Activated gamma-delta T cell treated with Interleukin-2 at 50 U/mL for 16 hours (primary cell): ENCODE results near the gene CLDND2.
A peak's percentile ranks its signal among the peaks of the same experiment; 100 is the strongest.
"Not testable (repeated sequence)": the region's sequence is repeated elsewhere in the genome, so short reads cannot be mapped to it uniquely, and the experiment has no call there.

Experiments
- DNase-seq: peaks from one replicate; pipeline ENCODE4 v3.0.0-alpha.2; 2020

Gene CLDND2, protein sequence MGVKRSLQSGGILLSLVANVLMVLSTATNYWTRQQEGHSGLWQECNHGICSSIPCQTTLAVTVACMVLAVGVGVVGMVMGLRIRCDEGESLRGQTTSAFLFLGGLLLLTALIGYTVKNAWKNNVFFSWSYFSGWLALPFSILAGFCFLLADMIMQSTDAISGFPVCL

DNA sequence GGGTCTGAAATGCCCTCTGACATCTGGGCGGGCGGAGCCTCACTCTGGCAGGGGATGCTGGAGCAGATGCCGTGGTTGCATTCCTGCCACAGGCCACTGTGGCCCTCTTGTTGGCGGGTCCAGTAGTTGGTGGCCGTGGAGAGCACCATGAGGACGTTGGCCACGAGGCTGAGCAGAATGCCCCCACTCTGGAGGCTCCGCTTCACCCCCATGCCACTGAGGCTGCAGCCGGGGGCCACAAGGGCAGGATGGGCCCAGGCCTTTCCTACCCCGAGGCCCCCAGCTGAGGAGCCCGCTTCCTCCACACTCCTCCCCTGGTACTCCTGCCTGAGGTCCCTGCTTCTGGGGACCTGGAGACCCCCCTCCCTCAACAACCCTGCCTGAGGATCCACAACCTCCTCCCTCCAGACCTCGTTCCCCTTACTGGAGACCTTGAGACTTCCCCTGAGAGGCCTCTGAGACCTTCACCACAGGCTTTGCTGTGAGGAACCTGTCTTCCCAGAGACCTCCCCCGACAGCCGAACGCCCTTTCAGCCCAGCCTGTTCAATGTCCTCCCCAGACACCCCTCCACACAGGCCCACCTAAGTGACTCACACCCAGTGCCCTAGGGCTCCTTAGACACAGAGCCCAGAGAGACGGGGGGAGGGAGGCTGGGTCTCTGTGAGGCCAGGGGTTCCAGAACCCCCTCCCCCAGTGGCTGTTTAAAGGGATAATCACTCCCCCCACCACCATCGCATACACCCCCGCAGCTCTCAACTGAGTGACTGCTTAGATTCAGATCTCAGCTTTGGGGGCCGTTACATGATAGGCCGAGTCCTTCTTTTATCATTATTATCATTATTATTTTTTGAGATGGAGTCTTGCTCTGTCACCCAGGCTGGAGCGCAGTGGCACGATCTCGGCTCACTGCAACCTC lies at the start of gene CLDND2:
Gene CLDND2, minus strand, starts transcription at position 638 of the 917 bp plus-strand sequence. Its CDS starts 426 bp downstream, at position 212.
- peak; percentile 44 for DNase-seq

- DNase-seq, result no peak
These were observed 49.0 kb upstream of the CLDND2 start for GRCh38 chr19:51417810-51418157.

DNA sequence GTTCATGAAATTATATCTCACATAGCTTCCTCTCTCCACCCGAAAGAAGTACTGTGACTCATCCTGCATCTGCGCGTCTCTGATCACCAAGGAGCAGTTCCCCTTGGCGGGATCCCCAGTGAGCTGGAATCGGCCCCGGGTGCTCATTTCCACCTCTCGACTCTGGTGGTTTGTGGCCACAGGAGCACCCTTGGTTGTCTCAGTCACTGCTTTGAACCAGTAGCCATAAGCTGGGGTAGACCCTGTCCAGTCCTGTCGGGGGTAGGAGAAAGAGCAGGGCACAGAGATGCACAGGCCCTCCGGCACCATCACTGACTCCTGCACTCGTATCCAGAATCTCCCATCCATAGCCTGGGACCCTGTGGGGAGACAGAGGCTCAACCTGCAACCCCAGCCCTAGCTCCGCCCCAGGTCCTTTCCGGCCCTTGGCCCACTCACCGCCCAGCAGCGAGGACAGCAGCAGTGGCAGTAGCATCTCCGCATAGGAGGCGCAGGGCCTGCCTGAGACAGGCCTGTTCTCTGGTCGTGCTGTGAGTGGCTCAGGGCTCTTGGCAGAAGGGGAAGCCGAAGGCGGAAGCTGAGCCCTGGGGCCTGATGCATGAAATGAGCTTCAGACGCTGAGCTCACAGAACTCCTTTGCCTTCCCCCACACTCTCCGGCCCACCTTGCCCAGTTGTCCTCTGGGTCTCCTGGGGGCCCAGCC lies 48.5 kb upstream of the CLDND2 start, which contains the start of gene SIGLEC10:
Gene SIGLEC10, minus strand, starts transcription at position 536 of the 703 bp plus-strand sequence. Its CDS starts 61 bp downstream, at position 475.
- peak; percentile 17 for DNase-seq

GRCh38 chr19:51416422-51416821 lies 47.6 kb upstream of the CLDND2 start:
- DNase-seq, result not testable (repeated sequence)

- no peak for DNase-seq
These were observed 46.4 kb upstream of the CLDND2 start for GRCh38 chr19:51415187-51415586.

- DNase-seq, result no peak
These were observed 42.3 kb upstream of the CLDND2 start for GRCh38 chr19:51410950-51411748.

- DNase-seq, result peak; percentile 18
These were observed 38.8 kb upstream of the CLDND2 start for GRCh38 chr19:51407511-51408131.

DNA sequence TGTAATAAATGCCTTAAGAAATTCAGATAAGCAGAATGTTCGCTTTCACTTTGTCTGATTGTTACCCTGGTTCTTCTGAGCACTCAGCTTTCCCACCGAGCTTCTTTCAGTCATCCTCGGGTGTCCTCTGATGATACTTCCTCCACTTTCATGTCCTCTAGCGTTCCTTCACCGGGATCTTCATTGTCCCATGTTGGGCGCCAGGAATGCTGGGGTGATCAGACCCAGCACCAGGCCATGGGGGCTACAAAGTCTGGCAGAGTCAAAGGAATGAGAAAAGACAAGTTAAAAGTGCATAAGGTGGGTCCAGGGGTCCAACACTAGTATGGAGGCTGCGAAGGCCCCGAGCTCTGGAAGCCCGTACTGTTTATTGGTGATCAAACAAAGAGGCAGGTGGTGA lies 33.3 kb upstream of the CLDND2 start:
- DNase-seq, result no peak

DNA sequence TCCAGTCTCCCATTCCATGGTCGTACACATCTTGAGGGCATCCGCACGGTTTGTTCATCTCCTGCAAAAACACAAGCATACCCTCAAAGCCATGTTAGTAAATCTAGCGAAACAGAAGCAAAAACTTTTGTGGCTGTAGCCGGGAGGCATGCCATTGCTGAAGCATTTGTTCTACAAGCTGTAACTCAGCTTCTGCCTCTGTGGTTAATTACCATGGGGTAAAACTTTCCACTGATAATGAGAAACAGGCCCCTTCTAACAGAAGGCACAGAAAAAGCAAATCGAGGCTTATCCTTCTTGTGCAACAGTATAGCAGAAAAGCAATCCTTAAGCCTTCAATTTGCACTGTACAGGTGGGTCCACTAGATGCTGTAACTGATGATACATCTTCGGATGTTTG lies 31.1 kb upstream of the CLDND2 start:
- not testable (repeated sequence) for DNase-seq

DNA sequence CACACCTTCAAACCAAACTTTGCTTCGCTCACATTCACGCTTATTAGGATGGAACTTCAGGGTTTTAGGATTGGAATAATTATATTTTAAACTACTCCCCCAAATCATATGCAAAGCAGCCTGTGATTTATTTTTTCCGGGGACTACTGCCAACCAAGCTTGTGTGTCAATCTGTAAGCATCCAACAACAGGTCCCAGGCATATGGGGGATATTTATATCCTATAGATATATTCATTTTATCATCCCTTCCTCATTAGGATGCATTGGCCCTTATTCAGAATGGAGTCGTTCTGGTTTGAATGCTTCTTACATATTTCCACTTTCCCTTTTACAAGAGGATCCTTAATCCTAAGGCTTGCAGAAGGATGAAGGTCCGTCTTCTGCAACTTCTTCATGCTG lies 30.4 kb upstream of the CLDND2 start:
- no peak for DNase-seq

GRCh38 chr19:51398096-51398704 lies 29.4 kb upstream of the CLDND2 start:
- no peak for DNase-seq

DNA sequence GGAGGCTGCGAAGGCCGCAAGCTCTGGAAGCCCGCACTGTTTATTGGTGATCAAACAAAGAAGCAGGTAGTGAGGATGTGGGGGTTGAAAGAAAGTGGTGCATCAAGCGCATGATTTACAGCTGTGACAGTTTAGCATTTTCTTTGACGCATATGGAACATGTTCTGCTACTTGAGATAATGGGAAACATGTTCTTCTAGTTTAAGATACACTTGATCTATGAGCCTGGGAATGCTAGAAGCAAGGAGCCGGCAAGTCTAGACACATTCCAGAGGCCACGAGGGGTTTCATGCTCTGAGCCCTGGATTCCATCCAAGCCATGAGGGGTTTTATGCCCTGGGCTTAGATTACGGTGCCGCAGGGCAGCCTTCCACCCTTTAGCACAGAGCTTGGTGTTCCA lies 28.6 kb upstream of the CLDND2 start:
- not testable (repeated sequence) for DNase-seq

DNA sequence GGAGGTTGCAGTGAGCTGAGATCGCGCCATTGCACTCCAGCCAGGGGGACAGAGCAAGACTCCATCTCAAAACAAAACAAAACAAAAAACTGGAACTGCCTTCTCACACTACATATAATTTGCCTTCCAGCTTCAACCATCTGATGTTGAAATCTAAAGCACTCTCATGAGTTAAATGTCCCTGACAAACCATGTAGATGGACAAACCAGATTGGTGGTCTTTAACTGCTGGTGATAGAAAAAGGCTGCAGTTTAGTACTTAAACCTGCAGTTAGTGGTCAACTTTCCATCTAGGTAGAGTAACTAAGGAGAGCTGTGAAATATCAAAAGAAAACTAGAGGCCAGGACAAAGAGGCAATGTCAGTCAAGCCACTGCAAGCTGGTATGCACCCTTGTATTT lies 27.4 kb upstream of the CLDND2 start:
- no peak for DNase-seq

GRCh38 chr19:51394050-51394836 lies 25.4 kb upstream of the CLDND2 start:
- DNase-seq, result peak; percentile 81

DNA sequence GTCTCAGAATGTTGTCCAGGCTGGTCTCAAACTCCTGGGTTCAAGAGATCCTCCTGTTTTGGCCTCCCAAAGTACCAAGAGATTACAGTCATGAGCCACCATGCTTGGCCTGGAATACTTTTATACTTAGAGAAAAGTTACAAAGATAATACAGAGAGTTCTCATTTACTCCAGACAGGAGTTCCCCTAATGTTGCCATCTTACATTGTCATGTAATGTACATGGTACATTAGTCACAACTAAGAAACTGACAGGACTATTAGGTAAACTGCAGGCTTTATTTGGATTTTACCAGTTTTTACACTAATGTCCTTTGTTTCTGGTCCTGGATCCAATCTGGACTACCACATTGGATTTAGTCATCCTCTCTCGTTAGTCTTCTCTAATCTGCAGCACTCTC lies 23.9 kb upstream of the CLDND2 start:
- no peak for DNase-seq

DNA sequence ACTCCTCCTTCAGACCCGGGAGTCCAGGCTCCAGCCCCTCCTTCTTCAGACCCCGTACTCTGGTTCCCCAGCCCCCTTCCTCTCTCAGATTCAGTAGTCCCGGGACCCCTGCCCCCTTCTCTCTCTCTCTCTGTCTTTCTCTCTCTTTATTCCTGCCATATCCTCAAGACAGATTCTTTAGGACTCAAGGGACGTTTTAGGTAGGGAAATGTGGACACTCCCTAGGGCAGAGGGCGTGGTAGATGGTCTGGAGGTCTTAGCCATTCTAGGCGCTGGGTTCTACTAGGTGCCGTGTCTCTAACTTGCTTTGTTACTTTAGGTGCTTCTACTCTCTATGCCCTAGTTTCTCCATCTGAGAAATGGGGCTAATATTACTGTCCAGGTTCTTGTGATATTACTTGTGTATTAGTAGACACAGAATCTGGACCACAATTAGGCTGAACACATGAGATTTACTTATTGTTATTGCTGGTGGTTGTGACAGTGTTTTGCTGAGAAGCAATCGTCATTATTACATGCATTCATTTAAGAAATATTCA lies 22.3 kb upstream of the CLDND2 start:
- DNase-seq, result no peak

GRCh38 chr19:51389143-51389542 lies 20.3 kb upstream of the CLDND2 start:
- DNase-seq, result no peak

GRCh38 chr19:51387924-51388389 lies 19.2 kb upstream of the CLDND2 start, which contains the start of gene LIM2:
LIM2 (minus strand) TSS chr19:51387974; CDS start chr19:51387443, 531 bp downstream.
- no peak for DNase-seq

GRCh38 chr19:51386882-51387520 lies 18.2 kb upstream of the CLDND2 start:
- DNase-seq, result peak; percentile 39

GRCh38 chr19:51382004-51382403 lies 13.2 kb upstream of the CLDND2 start:
- DNase-seq, result no peak
